CD14-positive monocyte (primary cell): ENCODE measurements around the gene HOXC9. TPM values are rescaled to one million over a fixed set of nuclear protein-coding genes. Genes with fewer than 3 reads are reported as not detected.

Experiments
- DNase-seq, 3 donors: peaks; one replicate each; pipeline ENCODE4 v3.0.0-alpha.2; 2011 to 2022
- H2AFZ ChIP-seq: 2 replicates; pipeline ENCODE4 v1.6.0; 2012; ENCODE audit warnings: mild to moderate bottlenecking, low read depth, low read length, inconsistent platforms; ENCODE audit not compliant: insufficient read depth, poor library complexity, severe bottlenecking
- H3K27ac ChIP-seq, 2 donors: 1 replicate in 1 of 2; 2 replicates in 1 of 2; pipeline ENCODE4 v1.5.1; 2012 to 2013; ENCODE audit warnings: low read length in 2 of 2, control low read depth in 1 of 2, inconsistent platforms in 1 of 2, low read depth in 1 of 2, mild to moderate bottlenecking in 1 of 2
- H3K27me3 ChIP-seq, 2 donors: one replicate each; pipeline versions ENCODE4 v1.6.0 to v1.6.1; 2011 to 2013; ENCODE audit warnings: low read length in 2 of 2; ENCODE audit not compliant: control insufficient read depth in 2 of 2, insufficient read depth in 2 of 2
- H3K36me3 ChIP-seq, 2 donors: replicated peaks in 1 of 2; 1 replicate in 1 of 2; 2 replicates in 1 of 2; pipeline versions ENCODE4 v1.5.1 to v1.6.1; 2012 to 2013; ENCODE audit warnings: low read length in 2 of 2, control low read depth in 1 of 2, inconsistent platforms in 1 of 2, mild to moderate bottlenecking in 1 of 2; ENCODE audit not compliant: insufficient read depth in 2 of 2, control insufficient read depth in 1 of 2
- H3K4me1 ChIP-seq, 2 donors: 1 replicate in 1 of 2; 2 replicates in 1 of 2; pipeline versions ENCODE4 v1.5.1 to v1.6.1; 2012 to 2013; ENCODE audit warnings: low read length in 2 of 2, control low read depth in 1 of 2, inconsistent platforms in 1 of 2, mild to moderate bottlenecking in 1 of 2, moderate library complexity in 1 of 2; ENCODE audit not compliant: insufficient read depth in 2 of 2, control insufficient read depth in 1 of 2
- H3K4me2 ChIP-seq: replicated peaks from 2 replicates; pipeline ENCODE3; 2012; ENCODE audit warnings: low read length, moderate library complexity, mild to moderate bottlenecking; ENCODE audit not compliant: poor library complexity, severe bottlenecking; ENCODE audit errors: extremely low read depth
- H3K4me3 ChIP-seq, 3 experiments: fragments of 200-600 bp in 1 of 3; sonication (generic) in 1 of 3; replicated peaks in 1 of 3; 1 replicate in 2 of 3; 2 replicates in 1 of 3; pipeline ENCODE4 v1.5.1; 2011 to 2013; ENCODE audit warnings: low read length in 3 of 3, mild to moderate bottlenecking in 3 of 3, control low read depth in 2 of 3, low read depth in 2 of 3, inconsistent platforms in 1 of 3, moderate library complexity in 1 of 3
- H3K79me2 ChIP-seq: 2 replicates; pipeline ENCODE4 v1.6.0; 2012; ENCODE audit warnings: mild to moderate bottlenecking, control low read depth, inconsistent platforms, low read length, moderate library complexity; ENCODE audit not compliant: insufficient read depth
- H3K9ac ChIP-seq: 2 replicates; pipeline ENCODE4 v1.6.0; 2017; ENCODE audit warnings: low read length, mild to moderate bottlenecking; ENCODE audit not compliant: insufficient read depth, poor library complexity, severe bottlenecking
- H3K9me3 ChIP-seq, 2 donors: replicated peaks in 1 of 2; 1 replicate in 1 of 2; 2 replicates in 1 of 2; pipeline versions ENCODE4 v1.5.1 to v1.6.1; 2012 to 2013; ENCODE audit warnings: low read length in 2 of 2, control low read depth in 1 of 2; ENCODE audit not compliant: control insufficient read depth in 1 of 2, insufficient read depth in 1 of 2
- H4K20me1 ChIP-seq: 2 replicates; pipeline ENCODE4 v1.6.0; 2012; ENCODE audit warnings: mild to moderate bottlenecking, low read length, control low read depth, moderate library complexity; ENCODE audit not compliant: insufficient read depth
- H3K27ac Mint-ChIP-seq, 7 donors: one replicate each; pipeline ENCODE4 v1.8.0; 2020; ENCODE audit warnings: mild to moderate bottlenecking in 7 of 7, mixed read lengths in 7 of 7, moderate library complexity in 6 of 7, inconsistent platforms in 2 of 7
- H3K27me3 Mint-ChIP-seq, 3 donors: one replicate each; pipeline ENCODE4 v1.8.0; 2021 to 2022; ENCODE audit warnings: low read depth in 3 of 3, mild to moderate bottlenecking in 3 of 3, mixed read lengths in 3 of 3, moderate library complexity in 3 of 3, inconsistent platforms in 1 of 3
- H3K36me3 Mint-ChIP-seq, 2 donors: one replicate each; pipeline ENCODE4 v1.8.0; 2020; ENCODE audit warnings: mixed read lengths in 2 of 2, inconsistent platforms in 1 of 2, mild to moderate bottlenecking in 1 of 2
- H3K4me1 Mint-ChIP-seq: one replicate; pipeline ENCODE4 v1.8.0; 2020; ENCODE audit warnings: mild to moderate bottlenecking, mixed read lengths
- H3K4me3 Mint-ChIP-seq, 2 donors: one replicate each; pipeline ENCODE4 v1.8.0; 2020; ENCODE audit warnings: mild to moderate bottlenecking in 2 of 2, mixed read lengths in 2 of 2, moderate library complexity in 1 of 2
- H3K9me3 Mint-ChIP-seq, 7 donors: one replicate each; pipeline ENCODE4 v1.8.0; 2020 to 2022; ENCODE audit warnings: mixed read lengths in 7 of 7, mild to moderate bottlenecking in 6 of 7, moderate library complexity in 6 of 7, inconsistent platforms in 2 of 7
- WGBS: methylation state at CpG from one replicate; pipeline ENCODE4 v1.1.5; 2013; ENCODE audit warnings: missing lambda C conversion rate; ENCODE audit not compliant: insufficient coverage; 5-methylcytosine and 5-hydroxymethylcytosine counted together
- intact Hi-C, 2 donors: fragments of 100-400 bp; cut with micrococcal nuclease; formaldehyde crosslinking; loops; one replicate each; pipeline versions ENCODE4 v1.15.0 to v1.15.1; 2023
- polyA plus RNA-seq, 3 donors: library from polyadenylated mRNA; depleted of rRNA in 1 of 3; unstranded in 2 of 3; stranded (reverse) in 1 of 3; fragments of 300-500 nt in 2 of 3; fragments of >200 nt in 1 of 3; fragmentation: Illumina TruSeq in 2 of 3; gene quantifications; 1 replicate in 2 of 3; 2 replicates in 1 of 3; pipeline ENCODE4 v1.2.3, GENCODE V29; 2012 to 2021
- TF ChIP-seq, protein P1 (sequence below): fragments of 200-600 bp; IDR thresholded peaks from one replicate; pipeline ENCODE4 v1.8.0; 2022; ENCODE audit warnings: antibody characterized with exemption, mild to moderate bottlenecking

HOXC9 gene
- polyA plus RNA-seq, 3 donors, result not detected

DNA sequence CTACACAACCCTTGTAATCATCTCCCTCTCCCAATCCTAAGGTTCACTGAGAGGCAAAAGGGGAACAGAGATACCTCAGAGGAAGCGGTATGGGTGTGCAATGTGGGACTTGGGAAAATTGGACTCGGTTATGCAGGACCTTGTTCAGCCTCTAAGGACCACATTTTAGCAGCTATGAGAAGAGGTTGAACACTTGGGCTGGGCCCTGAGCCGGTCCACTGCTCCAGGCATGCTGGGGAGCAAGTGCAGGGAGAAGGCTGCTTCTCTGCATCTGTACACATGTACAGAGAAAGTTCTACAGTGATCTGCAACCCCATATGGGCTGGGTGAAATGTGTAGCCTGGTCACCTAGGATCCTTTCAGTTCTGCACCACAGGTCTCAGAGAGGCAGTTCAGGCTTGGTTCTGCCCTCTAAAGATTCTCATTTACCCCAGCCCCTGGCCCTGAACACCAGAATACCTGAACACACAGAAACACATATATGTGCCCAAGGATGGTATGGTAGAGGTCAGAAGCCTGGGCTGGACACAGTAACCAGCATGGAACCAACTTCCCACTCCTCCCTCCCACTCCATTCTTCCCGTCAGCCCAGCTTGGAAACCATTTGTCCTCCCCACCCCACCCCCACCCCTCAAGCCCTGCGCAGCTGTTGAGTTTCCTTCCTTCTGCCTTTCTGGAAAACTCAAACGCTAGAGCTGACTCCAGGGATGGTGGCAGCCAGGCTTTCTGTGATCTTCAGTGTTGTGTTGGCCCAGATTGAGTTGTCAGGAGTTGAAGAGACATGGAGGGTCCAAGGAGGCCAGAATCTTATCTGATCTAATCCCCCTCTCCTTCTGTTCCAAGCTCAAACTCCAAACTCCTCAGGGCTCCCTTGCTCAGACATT lies 43.3 kb downstream of the HOXC9 start:
- H3K4me3 ChIP-seq, result no peak overlapping the region
- peaks cover 88 to 98% of the 10 kb centered on the region in 2 donors for H3K27me3 ChIP-seq
- H2AFZ ChIP-seq, result no peak overlapping the region
- H3K36me3 Mint-ChIP-seq, result peaks cover 0 to 5% of the 10 kb centered on the region in 2 donors
- H3K4me1 Mint-ChIP-seq, result peaks cover 2% of the 10 kb centered on the region
- H3K9me3 ChIP-seq, result peaks cover 3 to 37% of the 10 kb centered on the region in 2 donors
- H3K4me3 Mint-ChIP-seq, result peak overlapping the region in 1 of 2 donors; percentile 61
- DNase-seq, result no peak
- no peak overlapping the region for H3K27ac ChIP-seq
- WGBS, result 53% methylated on average over 2 of the region's 6 CpGs
- H3K36me3 ChIP-seq, result no peaks in the 10 kb centered on the region
- intact Hi-C loops, result no loop called here
- TF ChIP-seq, protein P1, sequence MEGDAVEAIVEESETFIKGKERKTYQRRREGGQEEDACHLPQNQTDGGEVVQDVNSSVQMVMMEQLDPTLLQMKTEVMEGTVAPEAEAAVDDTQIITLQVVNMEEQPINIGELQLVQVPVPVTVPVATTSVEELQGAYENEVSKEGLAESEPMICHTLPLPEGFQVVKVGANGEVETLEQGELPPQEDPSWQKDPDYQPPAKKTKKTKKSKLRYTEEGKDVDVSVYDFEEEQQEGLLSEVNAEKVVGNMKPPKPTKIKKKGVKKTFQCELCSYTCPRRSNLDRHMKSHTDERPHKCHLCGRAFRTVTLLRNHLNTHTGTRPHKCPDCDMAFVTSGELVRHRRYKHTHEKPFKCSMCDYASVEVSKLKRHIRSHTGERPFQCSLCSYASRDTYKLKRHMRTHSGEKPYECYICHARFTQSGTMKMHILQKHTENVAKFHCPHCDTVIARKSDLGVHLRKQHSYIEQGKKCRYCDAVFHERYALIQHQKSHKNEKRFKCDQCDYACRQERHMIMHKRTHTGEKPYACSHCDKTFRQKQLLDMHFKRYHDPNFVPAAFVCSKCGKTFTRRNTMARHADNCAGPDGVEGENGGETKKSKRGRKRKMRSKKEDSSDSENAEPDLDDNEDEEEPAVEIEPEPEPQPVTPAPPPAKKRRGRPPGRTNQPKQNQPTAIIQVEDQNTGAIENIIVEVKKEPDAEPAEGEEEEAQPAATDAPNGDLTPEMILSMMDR, result no peak
- no peak overlapping the region for H3K9ac ChIP-seq
- H3K27me3 Mint-ChIP-seq, result peaks cover 95 to 98% (median 96%) of the 10 kb centered on the region in 3 donors
- no peaks in the 10 kb centered on the region for H3K4me1 ChIP-seq
- no peak overlapping the region for H3K4me2 ChIP-seq
- no peaks in the 10 kb centered on the region for H4K20me1 ChIP-seq
- H3K79me2 ChIP-seq, result no peaks in the 10 kb centered on the region
- peaks cover 0 to 32% (median 5%) of the 10 kb centered on the region in 7 donors for H3K9me3 Mint-ChIP-seq
- no peak overlapping the region for H3K27ac Mint-ChIP-seq

DNA sequence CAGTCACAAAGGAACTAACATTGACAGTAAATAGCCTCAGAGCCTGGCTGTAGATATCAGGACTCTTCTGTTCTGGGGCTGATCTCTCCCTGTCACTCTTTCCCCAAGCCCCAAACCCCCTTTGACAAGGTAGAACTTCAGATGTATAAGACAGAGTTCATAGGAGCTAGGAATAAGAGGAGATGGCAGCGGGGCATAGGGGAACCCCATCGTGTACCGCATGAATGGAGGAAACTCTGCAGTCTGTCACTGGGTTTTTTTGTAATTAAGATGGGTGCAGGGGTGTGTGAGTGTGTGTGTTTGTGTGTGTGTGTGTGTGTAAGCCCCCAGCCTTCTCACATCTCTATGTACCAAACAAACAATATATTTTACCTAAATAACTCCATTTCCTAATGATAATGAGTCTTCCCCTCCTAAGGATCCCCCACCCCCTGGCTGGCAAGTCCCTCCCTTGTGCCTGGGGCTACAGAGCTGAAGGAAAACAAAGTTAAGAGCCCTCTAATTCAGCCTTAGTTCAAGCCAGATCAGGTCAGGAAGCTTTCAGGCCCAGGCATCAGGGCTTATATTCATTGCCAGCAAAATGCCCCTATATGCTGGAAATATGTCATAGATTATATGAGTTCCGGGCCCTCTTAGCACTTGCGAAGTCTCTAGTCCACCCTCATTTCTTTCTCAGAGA lies 44.6 kb downstream of the HOXC9 start:
- H3K4me1 ChIP-seq, result no peaks in the 10 kb centered on the region
- no peak overlapping the region for H2AFZ ChIP-seq
- peaks cover 0 to 29% (median 6%) of the 10 kb centered on the region in 7 donors for H3K9me3 Mint-ChIP-seq
- peaks cover 3 to 30% of the 10 kb centered on the region in 2 donors for H3K9me3 ChIP-seq
- WGBS, result 21% methylated on average over 3 of the region's 5 CpGs
- peak overlapping the region in 1 of 2 donors; percentile 67 for H3K4me3 Mint-ChIP-seq
- TF ChIP-seq, protein P1, result no peak
- peaks cover 2% of the 10 kb centered on the region for H3K4me1 Mint-ChIP-seq
- peaks cover 91 to 98% of the 10 kb centered on the region in 2 donors for H3K27me3 ChIP-seq
- DNase-seq, result no peak
- peak overlapping the region in 2 of 7 donors; percentile 11 to 27 for H3K27ac Mint-ChIP-seq
- peaks cover 96 to 98% (median 96%) of the 10 kb centered on the region in 3 donors for H3K27me3 Mint-ChIP-seq
- no peak overlapping the region for H3K4me3 ChIP-seq
- H3K9ac ChIP-seq, result no peak overlapping the region
- H3K36me3 Mint-ChIP-seq, result peaks cover 0 to 5% of the 10 kb centered on the region in 2 donors
- H4K20me1 ChIP-seq, result no peaks in the 10 kb centered on the region
- intact Hi-C loops, result no loop called here
- H3K79me2 ChIP-seq, result no peaks in the 10 kb centered on the region
- no peak overlapping the region for H3K4me2 ChIP-seq
- H3K36me3 ChIP-seq, result no peaks in the 10 kb centered on the region
- H3K27ac ChIP-seq, result no peak overlapping the region
